Measurements from ENCODE around the gene SERTAD2. TPM values are rescaled to one million over a fixed set of nuclear protein-coding genes. Genes with fewer than 3 reads are reported as not detected.

Gene SERTAD2
- total RNA-seq, 1 donor from 2014 or later: 19.2 TPM

DNA sequence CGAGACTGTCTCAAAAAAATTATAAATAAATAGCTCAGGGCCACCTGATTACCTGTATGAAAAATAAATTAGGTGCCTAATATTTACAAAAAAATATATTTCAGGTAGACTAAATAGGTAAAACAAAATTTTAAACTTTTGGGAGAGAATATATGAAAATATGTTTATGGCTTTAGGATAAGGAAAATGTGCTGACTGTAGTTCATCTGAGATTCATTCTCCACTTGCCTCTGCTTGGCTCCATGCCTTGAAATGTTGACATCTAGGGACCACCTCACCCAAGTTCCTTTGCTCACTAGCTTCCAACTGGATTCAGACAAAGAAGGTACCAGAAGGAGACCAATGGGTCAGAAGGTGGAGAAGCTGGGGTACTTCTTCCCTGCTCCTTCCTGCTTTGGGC, 9.7 kb upstream of the SERTAD2 start:
- H3K9me3 Mint-ChIP-seq: no peaks in the 10 kb centered on the region
- DNase-seq (ENCODE audit: extremely low spot score, unreplicated experiment): no peak
- no peaks in the 10 kb centered on the region for H3K27me3 Mint-ChIP-seq
- H3K4me3 Mint-ChIP-seq: no peak overlapping the region
- TF ChIP-seq, protein P1, sequence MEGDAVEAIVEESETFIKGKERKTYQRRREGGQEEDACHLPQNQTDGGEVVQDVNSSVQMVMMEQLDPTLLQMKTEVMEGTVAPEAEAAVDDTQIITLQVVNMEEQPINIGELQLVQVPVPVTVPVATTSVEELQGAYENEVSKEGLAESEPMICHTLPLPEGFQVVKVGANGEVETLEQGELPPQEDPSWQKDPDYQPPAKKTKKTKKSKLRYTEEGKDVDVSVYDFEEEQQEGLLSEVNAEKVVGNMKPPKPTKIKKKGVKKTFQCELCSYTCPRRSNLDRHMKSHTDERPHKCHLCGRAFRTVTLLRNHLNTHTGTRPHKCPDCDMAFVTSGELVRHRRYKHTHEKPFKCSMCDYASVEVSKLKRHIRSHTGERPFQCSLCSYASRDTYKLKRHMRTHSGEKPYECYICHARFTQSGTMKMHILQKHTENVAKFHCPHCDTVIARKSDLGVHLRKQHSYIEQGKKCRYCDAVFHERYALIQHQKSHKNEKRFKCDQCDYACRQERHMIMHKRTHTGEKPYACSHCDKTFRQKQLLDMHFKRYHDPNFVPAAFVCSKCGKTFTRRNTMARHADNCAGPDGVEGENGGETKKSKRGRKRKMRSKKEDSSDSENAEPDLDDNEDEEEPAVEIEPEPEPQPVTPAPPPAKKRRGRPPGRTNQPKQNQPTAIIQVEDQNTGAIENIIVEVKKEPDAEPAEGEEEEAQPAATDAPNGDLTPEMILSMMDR (conservative IDR thresholded peaks at IDR 0.05): no peak
- no peak overlapping the region for H3K27ac Mint-ChIP-seq
- H3K36me3 Mint-ChIP-seq: no peaks in the 10 kb centered on the region
- peaks cover 7% of the 10 kb centered on the region for H3K4me1 Mint-ChIP-seq (ENCODE audit: unreplicated experiment)

DNA sequence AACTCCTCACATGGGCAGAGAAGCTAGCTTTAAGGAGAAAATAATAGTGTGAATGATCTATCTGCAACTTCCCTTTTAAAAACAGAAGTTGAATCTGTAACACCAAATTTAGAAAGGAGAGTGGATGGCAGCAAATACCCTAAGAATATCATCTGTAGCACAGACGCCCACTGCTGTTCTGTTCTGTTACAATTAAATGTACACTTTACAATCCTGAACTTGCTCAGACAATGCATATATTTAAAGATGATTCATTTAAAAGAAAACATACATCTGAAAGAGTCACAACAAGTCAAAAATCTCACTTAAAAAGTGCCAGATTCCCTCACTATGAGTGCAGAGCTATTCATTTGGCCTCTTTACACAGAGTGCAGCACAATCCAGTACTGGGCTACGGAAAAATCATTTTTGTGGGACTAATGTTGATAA, 8.0 kb upstream of the SERTAD2 start:
- H3K27me3 Mint-ChIP-seq: no peaks in the 10 kb centered on the region
- TF ChIP-seq, protein P1 (conservative IDR thresholded peaks at IDR 0.05): no peak
- no peaks in the 10 kb centered on the region for H3K9me3 Mint-ChIP-seq
- peaks cover 4% of the 10 kb centered on the region for H3K4me1 Mint-ChIP-seq (ENCODE audit: unreplicated experiment)
- no peak overlapping the region for H3K27ac Mint-ChIP-seq
- H3K36me3 Mint-ChIP-seq: no peaks in the 10 kb centered on the region
- H3K4me3 Mint-ChIP-seq: no peak overlapping the region
- DNase-seq (ENCODE audit: extremely low spot score, unreplicated experiment): no peak

DNA sequence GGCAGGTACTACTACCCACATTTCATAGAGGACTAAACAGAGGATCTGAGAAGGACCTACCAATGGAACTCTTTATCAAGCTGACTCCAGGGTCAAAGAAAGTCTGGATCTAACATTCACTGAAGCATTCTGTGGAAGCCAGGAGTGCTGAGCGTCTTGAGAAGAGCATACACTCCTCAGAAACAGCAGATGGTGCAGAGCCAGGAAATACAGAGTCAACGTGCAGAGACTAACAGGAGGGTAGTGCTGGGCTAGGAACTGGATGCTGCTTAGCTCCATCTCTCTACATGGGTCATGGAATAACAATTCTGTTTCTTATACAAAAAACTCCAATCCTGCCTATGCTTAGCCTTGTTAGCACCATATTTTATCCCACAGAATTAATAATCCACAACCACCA, 5.5 kb upstream of the SERTAD2 start:
- H3K27ac Mint-ChIP-seq: no peak overlapping the region
- peaks cover 20% of the 10 kb centered on the region for H3K4me1 Mint-ChIP-seq (ENCODE audit: unreplicated experiment)
- TF ChIP-seq, protein P1 (conservative IDR thresholded peaks at IDR 0.05): no peak
- no peaks in the 10 kb centered on the region for H3K36me3 Mint-ChIP-seq
- H3K9me3 Mint-ChIP-seq: no peaks in the 10 kb centered on the region
- H3K27me3 Mint-ChIP-seq: no peaks in the 10 kb centered on the region
- no peak overlapping the region for H3K4me3 Mint-ChIP-seq
- no peak for DNase-seq (ENCODE audit: extremely low spot score, unreplicated experiment)

DNA sequence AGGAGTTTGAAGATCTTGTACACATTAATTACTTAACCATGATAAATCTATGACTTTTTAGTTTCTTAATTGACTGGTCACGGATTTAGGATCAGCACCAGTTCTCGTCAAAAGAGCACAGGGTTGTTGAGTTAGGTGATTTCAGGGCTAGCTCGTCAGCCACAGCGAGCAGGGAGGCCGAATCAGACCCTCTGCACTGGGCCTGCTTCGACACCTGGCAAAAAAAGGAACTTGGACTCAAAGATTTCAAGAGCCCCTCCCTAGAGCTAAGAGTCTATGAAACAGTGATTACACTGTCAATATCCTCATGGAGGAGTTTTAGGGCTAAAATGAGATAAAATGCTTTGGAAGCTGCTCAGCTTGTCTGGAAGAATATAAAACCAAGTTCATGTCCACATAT, 4.6 kb upstream of the SERTAD2 start:
- H3K27ac Mint-ChIP-seq: no peak overlapping the region
- H3K27me3 Mint-ChIP-seq: no peaks in the 10 kb centered on the region
- H3K4me3 Mint-ChIP-seq: no peak overlapping the region
- H3K4me1 Mint-ChIP-seq (ENCODE audit: unreplicated experiment): peaks cover 20% of the 10 kb centered on the region
- TF ChIP-seq, protein P1 (conservative IDR thresholded peaks at IDR 0.05): no peak
- no peaks in the 10 kb centered on the region for H3K9me3 Mint-ChIP-seq
- no peaks in the 10 kb centered on the region for H3K36me3 Mint-ChIP-seq
- DNase-seq (ENCODE audit: extremely low spot score, unreplicated experiment): no peak

DNA sequence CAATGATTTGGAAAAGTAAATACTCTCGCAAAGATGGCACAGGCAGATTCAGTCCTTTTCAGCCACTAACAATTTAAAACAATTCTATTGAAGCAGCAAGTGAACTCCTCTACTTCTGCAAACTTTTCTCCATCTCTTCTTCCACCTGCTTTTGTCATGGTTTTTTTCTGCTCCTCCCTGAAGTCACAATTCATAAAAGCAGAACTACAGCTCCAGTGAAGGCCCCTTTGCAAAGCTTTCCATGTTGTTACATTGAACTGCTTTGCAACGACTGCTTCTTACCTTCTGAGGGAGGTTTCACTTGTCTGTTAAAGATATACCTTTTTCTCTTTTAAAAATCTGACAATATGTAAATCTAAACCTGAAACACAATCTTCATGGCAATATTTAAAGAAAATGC, 3.7 kb upstream of the SERTAD2 start:
- Mint-ChIP-seq H3K4me1 (ENCODE audit: unreplicated experiment) (peaks cover 22% of the 10 kb centered on the region), H3K4me3 (no peak overlapping the region), H3K27me3 (no peaks in the 10 kb centered on the region), H3K9me3 (no peaks in the 10 kb centered on the region), H3K36me3 (no peaks in the 10 kb centered on the region), H3K27ac (no peak overlapping the region)
- no peak for DNase-seq (ENCODE audit: extremely low spot score, unreplicated experiment)
- TF ChIP-seq, protein P1 (conservative IDR thresholded peaks at IDR 0.05): no peak

DNA sequence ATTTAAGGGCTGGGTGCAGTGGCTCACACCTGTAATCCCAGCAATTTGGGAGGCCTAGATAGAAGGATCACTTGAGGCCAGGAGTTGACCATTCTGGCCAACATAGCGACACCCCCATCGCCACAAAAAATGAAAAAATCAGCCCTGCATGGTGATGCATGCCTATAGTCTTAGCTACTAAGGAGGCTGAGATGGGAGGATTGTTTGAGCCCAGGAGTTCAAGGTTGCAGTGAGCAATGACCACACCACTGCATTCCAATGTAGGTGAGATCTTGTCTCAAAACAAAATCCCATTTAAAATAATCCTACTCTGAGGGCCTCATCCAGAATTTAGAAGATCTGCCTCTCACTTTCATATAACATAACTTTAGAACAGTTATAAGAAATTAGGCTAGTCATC, 2.7 kb upstream of the SERTAD2 start:
- Mint-ChIP-seq H3K9me3 (no peaks in the 10 kb centered on the region), H3K36me3 (no peaks in the 10 kb centered on the region), H3K4me3 (no peak overlapping the region), H3K27me3 (no peaks in the 10 kb centered on the region), H3K4me1 (ENCODE audit: unreplicated experiment) (peaks cover 28% of the 10 kb centered on the region), H3K27ac (no peak overlapping the region)
- DNase-seq (ENCODE audit: extremely low spot score, unreplicated experiment): no peak
- TF ChIP-seq, protein P1 (conservative IDR thresholded peaks at IDR 0.05): no peak
